Measurements from ENCODE around the gene ZNF280D.

The ZNF280D gene

DNA sequence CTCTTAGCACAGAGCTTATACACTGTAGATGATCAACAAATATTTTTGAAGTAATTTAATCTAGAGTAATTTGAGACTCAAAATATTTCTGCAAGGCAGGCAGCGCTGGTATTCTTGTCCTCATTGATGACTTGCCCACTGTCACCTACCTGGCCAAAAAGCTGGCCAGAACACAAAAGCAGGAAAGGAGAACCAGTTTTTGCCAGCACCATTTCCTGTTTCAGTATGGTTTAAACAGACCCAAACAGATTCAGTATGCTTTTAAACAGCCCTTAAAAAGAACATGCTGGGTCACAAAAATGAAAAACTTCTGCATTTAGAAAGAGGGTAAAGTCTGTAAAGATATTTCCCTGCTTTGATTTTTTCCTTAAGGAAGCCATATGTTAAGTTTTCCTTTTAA lies 42.3 kb upstream of the ZNF280D start:
- H3K4me2 ChIP-seq (ENCODE audit: low read length, poor library complexity, severe bottlenecking) = no peak overlapping the region
- H3K36me3 ChIP-seq (ENCODE audit: control insufficient read depth in 1 of 2, insufficient read depth in 2 of 2, low read depth in 1 of 2, low read length in 2 of 2) = no peaks in the 10 kb centered on the region
- no peaks in the 10 kb centered on the region for H3K27me3 ChIP-seq (ENCODE audit: control insufficient read depth in 1 of 2, insufficient read depth in 1 of 2, low read length in 2 of 2)
- H3K14ac ChIP-seq (ENCODE audit: low read length in 2 of 2) = no peak overlapping the region
- no peak overlapping the region for H3K23ac ChIP-seq (ENCODE audit: low read length in 2 of 2)
- DNase-seq = no peak
- no peak overlapping the region for H2BK5ac ChIP-seq (ENCODE audit: low read depth, low read length, poor library complexity, severe bottlenecking)
- H2BK12ac ChIP-seq (ENCODE audit: low read length in 2 of 2) = no peak overlapping the region
- no peak overlapping the region for H3K9ac ChIP-seq (ENCODE audit: low read length)
- H4K8ac ChIP-seq (ENCODE audit: low read length) = no peak overlapping the region
- no peak overlapping the region for H2BK120ac ChIP-seq (ENCODE audit: low read depth, low read length)
- H3K4ac ChIP-seq (ENCODE audit: low read depth in 1 of 2, low read length in 2 of 2) = no peak overlapping the region
- H3K27ac ChIP-seq (ENCODE audit: low read length, poor library complexity, severe bottlenecking) = no peak overlapping the region
- H3K18ac ChIP-seq (ENCODE audit: low read depth in 1 of 2, low read length in 2 of 2) = no peak overlapping the region
- H3K4me1 ChIP-seq (ENCODE audit: control insufficient read depth, insufficient read depth, low read depth, low read length) = peaks cover 4% of the 10 kb centered on the region
- no peaks in the 10 kb centered on the region for H3K9me3 ChIP-seq (ENCODE audit: control insufficient read depth, low read length)
- H3K4me3 ChIP-seq (ENCODE audit: insufficient read depth in 1 of 2, low read depth in 1 of 2, low read length in 2 of 2) = no peak overlapping the region
- H2AK5ac ChIP-seq (ENCODE audit: low read length, severe bottlenecking) = no peak overlapping the region
- H4K91ac ChIP-seq (ENCODE audit: low read length) = no peak overlapping the region
- WGBS = 96% methylated on average over 1 of the region's 1 CpG
- no peaks in the 10 kb centered on the region for H3K79me1 ChIP-seq (replicated peaks; ENCODE audit: low read length, poor library complexity, severe bottlenecking)
- no peak overlapping the region for H2AFZ ChIP-seq (ENCODE audit: low read depth, low read length)
- H2BK15ac ChIP-seq (ENCODE audit: low read depth, poor library complexity, severe bottlenecking) = no peak overlapping the region

DNA sequence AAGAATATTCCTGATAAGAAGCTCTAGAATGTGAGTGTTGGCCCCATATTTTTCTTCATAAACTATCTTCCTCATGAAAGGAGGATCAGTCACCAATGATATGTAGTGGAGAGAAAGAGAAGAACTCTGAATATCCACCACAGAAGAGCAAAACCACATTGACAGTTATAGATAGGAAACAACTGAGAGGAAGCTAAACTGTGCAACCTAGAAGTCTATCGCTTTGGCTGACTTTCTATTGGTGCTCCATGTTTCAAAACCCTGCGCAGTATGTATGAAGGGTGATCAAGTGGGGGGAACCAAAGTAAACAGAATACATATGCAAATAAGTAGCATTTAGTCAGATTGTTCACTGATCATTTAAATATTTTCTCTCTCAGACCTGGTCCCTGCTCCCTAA lies 41.0 kb upstream of the ZNF280D start:
- Histone ChIP-seq H2AK5ac (ENCODE audit: low read length, severe bottlenecking) (no peak overlapping the region), H3K27me3 (ENCODE audit: control insufficient read depth in 1 of 2, insufficient read depth in 1 of 2, low read length in 2 of 2) (no peaks in the 10 kb centered on the region), H2AFZ (ENCODE audit: low read depth, low read length) (no peak overlapping the region), H3K4me3 (ENCODE audit: insufficient read depth in 1 of 2, low read depth in 1 of 2, low read length in 2 of 2) (no peak overlapping the region), H3K18ac (ENCODE audit: low read depth in 1 of 2, low read length in 2 of 2) (no peak overlapping the region), H3K4me1 (ENCODE audit: control insufficient read depth, insufficient read depth, low read depth, low read length) (peaks cover 1% of the 10 kb centered on the region), H3K9ac (ENCODE audit: low read length) (no peak overlapping the region), H2BK120ac (ENCODE audit: low read depth, low read length) (no peak overlapping the region), H3K23ac (ENCODE audit: low read length in 2 of 2) (no peak overlapping the region), H3K4me2 (ENCODE audit: low read length, poor library complexity, severe bottlenecking) (no peak overlapping the region), H2BK12ac (ENCODE audit: low read length in 2 of 2) (no peak overlapping the region), H4K91ac (ENCODE audit: low read length) (no peak overlapping the region), H3K14ac (ENCODE audit: low read length in 2 of 2) (no peak overlapping the region), H2BK15ac (ENCODE audit: low read depth, poor library complexity, severe bottlenecking) (no peak overlapping the region), H3K4ac (ENCODE audit: low read depth in 1 of 2, low read length in 2 of 2) (no peak overlapping the region), H3K79me1 (replicated peaks; ENCODE audit: low read length, poor library complexity, severe bottlenecking) (no peaks in the 10 kb centered on the region), H2BK5ac (ENCODE audit: low read depth, low read length, poor library complexity, severe bottlenecking) (no peak overlapping the region), H3K27ac (ENCODE audit: low read length, poor library complexity, severe bottlenecking) (no peak overlapping the region), H3K36me3 (ENCODE audit: control insufficient read depth in 1 of 2, insufficient read depth in 2 of 2, low read depth in 1 of 2, low read length in 2 of 2) (no peaks in the 10 kb centered on the region), H4K8ac (ENCODE audit: low read length) (no peak overlapping the region), H3K9me3 (ENCODE audit: control insufficient read depth, low read length) (no peaks in the 10 kb centered on the region)
- 100% methylated on average over 1 of the region's 2 CpGs for WGBS
- no peak for DNase-seq

DNA sequence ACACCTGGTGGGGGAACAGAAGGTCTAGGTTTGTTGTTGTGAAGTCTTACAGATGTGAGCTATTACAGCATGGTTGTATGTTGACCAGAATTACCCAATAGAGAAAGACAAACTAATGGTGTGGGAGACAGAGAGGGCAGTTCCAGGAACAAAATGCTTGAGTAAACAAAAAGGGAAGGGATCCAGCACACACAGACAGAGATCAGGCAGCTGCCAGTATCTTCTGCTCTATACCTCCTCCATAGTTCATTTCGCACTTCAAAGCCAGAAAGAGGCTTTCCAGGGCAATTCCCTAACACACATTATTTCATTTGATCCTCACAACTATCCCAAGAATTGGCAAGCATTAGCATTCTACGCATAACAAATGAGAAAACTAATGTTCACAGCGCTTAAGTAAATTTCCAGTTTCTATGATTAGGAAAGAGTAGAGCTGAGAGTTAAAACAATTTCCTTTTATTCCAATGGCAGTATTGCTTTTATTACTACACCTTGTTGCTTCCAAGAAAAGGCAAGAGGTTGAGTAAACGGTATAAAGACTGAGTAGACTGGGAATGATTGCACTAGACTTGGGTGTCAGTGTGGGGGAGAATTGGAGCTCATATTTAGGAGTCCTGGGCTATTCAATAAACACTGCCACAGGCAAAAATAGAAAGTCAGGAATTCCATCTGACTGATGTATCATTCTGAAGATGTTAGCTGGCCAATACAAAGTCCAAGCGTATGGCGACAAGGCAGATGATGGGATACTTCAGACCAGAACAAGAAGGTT lies 39.7 kb upstream of the ZNF280D start:
- no peaks in the 10 kb centered on the region for H3K79me1 ChIP-seq (replicated peaks; ENCODE audit: low read length, poor library complexity, severe bottlenecking)
- WGBS = 74% methylated on average over 4 of the region's 6 CpGs
- no peak overlapping the region for H3K4me2 ChIP-seq (ENCODE audit: low read length, poor library complexity, severe bottlenecking)
- no peak overlapping the region for H2BK5ac ChIP-seq (ENCODE audit: low read depth, low read length, poor library complexity, severe bottlenecking)
- no peak overlapping the region for H4K8ac ChIP-seq (ENCODE audit: low read length)
- H3K9ac ChIP-seq (ENCODE audit: low read length) = no peak overlapping the region
- no peaks in the 10 kb centered on the region for H3K27me3 ChIP-seq (ENCODE audit: control insufficient read depth in 1 of 2, insufficient read depth in 1 of 2, low read length in 2 of 2)
- H3K27ac ChIP-seq (ENCODE audit: low read length, poor library complexity, severe bottlenecking) = peak overlapping the region; percentile 30
- no peak overlapping the region for H3K14ac ChIP-seq (ENCODE audit: low read length in 2 of 2)
- H3K23ac ChIP-seq (ENCODE audit: low read length in 2 of 2) = no peak overlapping the region
- H3K36me3 ChIP-seq (ENCODE audit: control insufficient read depth in 1 of 2, insufficient read depth in 2 of 2, low read depth in 1 of 2, low read length in 2 of 2) = no peaks in the 10 kb centered on the region
- no peak overlapping the region for H2BK15ac ChIP-seq (ENCODE audit: low read depth, poor library complexity, severe bottlenecking)
- no peaks in the 10 kb centered on the region for H3K4me1 ChIP-seq (ENCODE audit: control insufficient read depth, insufficient read depth, low read depth, low read length)
- H3K4ac ChIP-seq (ENCODE audit: low read depth in 1 of 2, low read length in 2 of 2) = peak overlapping the region in 1 of 2 experiments; percentile 24
- H2AK5ac ChIP-seq (ENCODE audit: low read length, severe bottlenecking) = no peak overlapping the region
- H2BK120ac ChIP-seq (ENCODE audit: low read depth, low read length) = no peak overlapping the region
- no peak overlapping the region for H2BK12ac ChIP-seq (ENCODE audit: low read length in 2 of 2)
- DNase-seq = peak; percentile 72
- H4K91ac ChIP-seq (ENCODE audit: low read length) = no peak overlapping the region
- H3K18ac ChIP-seq (ENCODE audit: low read depth in 1 of 2, low read length in 2 of 2) = no peak overlapping the region
- no peak overlapping the region for H3K4me3 ChIP-seq (ENCODE audit: insufficient read depth in 1 of 2, low read depth in 1 of 2, low read length in 2 of 2)
- peak overlapping the region; percentile 69 for H2AFZ ChIP-seq (ENCODE audit: low read depth, low read length)
- no peaks in the 10 kb centered on the region for H3K9me3 ChIP-seq (ENCODE audit: control insufficient read depth, low read length)

DNA sequence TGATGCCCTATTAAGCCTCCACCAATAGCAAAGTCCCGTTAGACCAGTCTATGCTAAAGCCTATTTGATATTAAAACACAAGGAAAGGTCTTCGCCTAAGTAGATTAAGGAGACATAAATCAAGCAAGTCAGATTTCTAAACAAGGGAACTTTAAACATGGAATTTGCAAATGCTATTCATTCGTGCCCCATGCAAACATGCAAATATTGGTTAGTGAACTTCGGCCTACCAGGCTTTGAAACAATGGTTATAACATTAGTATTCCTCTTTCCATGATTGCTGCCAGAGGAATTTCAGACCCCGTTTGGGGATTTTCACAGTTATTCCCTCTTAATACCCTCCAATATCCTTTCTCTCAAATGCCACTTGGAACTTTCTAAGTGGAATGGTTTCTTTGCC lies 36.9 kb upstream of the ZNF280D start:
- no peak overlapping the region for H2BK120ac ChIP-seq (ENCODE audit: low read depth, low read length)
- H2BK5ac ChIP-seq (ENCODE audit: low read depth, low read length, poor library complexity, severe bottlenecking) = no peak overlapping the region
- H3K4me1 ChIP-seq (ENCODE audit: control insufficient read depth, insufficient read depth, low read depth, low read length) = no peaks in the 10 kb centered on the region
- no peak overlapping the region for H3K14ac ChIP-seq (ENCODE audit: low read length in 2 of 2)
- H4K8ac ChIP-seq (ENCODE audit: low read length) = no peak overlapping the region
- no peak overlapping the region for H3K18ac ChIP-seq (ENCODE audit: low read depth in 1 of 2, low read length in 2 of 2)
- H3K79me1 ChIP-seq (replicated peaks; ENCODE audit: low read length, poor library complexity, severe bottlenecking) = no peaks in the 10 kb centered on the region
- no peak overlapping the region for H2AFZ ChIP-seq (ENCODE audit: low read depth, low read length)
- H2BK15ac ChIP-seq (ENCODE audit: low read depth, poor library complexity, severe bottlenecking) = no peak overlapping the region
- no peak overlapping the region for H2AK5ac ChIP-seq (ENCODE audit: low read length, severe bottlenecking)
- 84% methylated on average over 5 of the region's 5 CpGs for WGBS
- H3K36me3 ChIP-seq (ENCODE audit: control insufficient read depth in 1 of 2, insufficient read depth in 2 of 2, low read depth in 1 of 2, low read length in 2 of 2) = no peaks in the 10 kb centered on the region
- H3K4me2 ChIP-seq (ENCODE audit: low read length, poor library complexity, severe bottlenecking) = no peak overlapping the region
- H2BK12ac ChIP-seq (ENCODE audit: low read length in 2 of 2) = no peak overlapping the region
- no peak overlapping the region for H3K4me3 ChIP-seq (ENCODE audit: insufficient read depth in 1 of 2, low read depth in 1 of 2, low read length in 2 of 2)
- DNase-seq = no peak
- no peak overlapping the region for H3K4ac ChIP-seq (ENCODE audit: low read depth in 1 of 2, low read length in 2 of 2)
- H4K91ac ChIP-seq (ENCODE audit: low read length) = no peak overlapping the region
- no peaks in the 10 kb centered on the region for H3K27me3 ChIP-seq (ENCODE audit: control insufficient read depth in 1 of 2, insufficient read depth in 1 of 2, low read length in 2 of 2)
- no peaks in the 10 kb centered on the region for H3K9me3 ChIP-seq (ENCODE audit: control insufficient read depth, low read length)
- H3K9ac ChIP-seq (ENCODE audit: low read length) = no peak overlapping the region
- H3K23ac ChIP-seq (ENCODE audit: low read length in 2 of 2) = no peak overlapping the region
- no peak overlapping the region for H3K27ac ChIP-seq (ENCODE audit: low read length, poor library complexity, severe bottlenecking)

Measured in mesenchymal stem cell (in vitro differentiated cells and primary cell).